Keratinocyte (primary cell): Measurements from ENCODE around the gene DLGAP1. TPM values are rescaled to one million over a fixed set of nuclear protein-coding genes. Genes with fewer than 3 reads are reported as not detected.

Experiments
- DNase-seq: peaks from one replicate; pipeline ENCODE4 v3.0.0-alpha.2; 2011; ENCODE audit warnings: low read depth, missing footprints, low spot score
- FAIRE-seq: peaks from 2 replicates; lab custom pipeline; 2011; peaks lifted over from hg19 to GRCh38; lab: Jason Lieb, UNC
- H2AFZ ChIP-seq: 2 replicates; pipeline ENCODE4 v1.6.0; 2012; ENCODE audit warnings: low read length, control low read depth, inconsistent platforms; ENCODE audit not compliant: control insufficient read depth
- H3K27ac ChIP-seq: 2 replicates; pipeline ENCODE4 v1.5.1; 2011; ENCODE audit warnings: low read length; ENCODE audit not compliant: control insufficient read depth, insufficient read depth
- H3K27me3 ChIP-seq: 3 replicates; pipeline ENCODE4 v1.6.0; 2011; ENCODE audit warnings: low read length; ENCODE audit not compliant: control insufficient read depth, insufficient read depth; ENCODE audit errors: extremely low read depth
- H3K36me3 ChIP-seq, 2 experiments: 2 replicates in 1 of 2; 3 replicates in 1 of 2; pipeline ENCODE4 v1.5.1; 2011; ENCODE audit warnings: low read length in 2 of 2, mild to moderate bottlenecking in 1 of 2; ENCODE audit not compliant: control insufficient read depth in 2 of 2, insufficient read depth in 2 of 2; ENCODE audit errors: extremely low read depth in 1 of 2
- H3K4me1 ChIP-seq: 3 replicates; pipeline ENCODE4 v1.5.1; 2011; ENCODE audit warnings: low read length; ENCODE audit not compliant: control insufficient read depth, insufficient read depth; ENCODE audit errors: extremely low read depth
- H3K4me2 ChIP-seq: 3 replicates; pipeline ENCODE4 v1.6.0; 2011; ENCODE audit warnings: low read depth, low read length; ENCODE audit not compliant: control insufficient read depth, insufficient read depth; ENCODE audit errors: extremely low read depth
- H3K4me3 ChIP-seq, 3 experiments: fragments of 200-600 bp in 1 of 3; sonication (generic) in 1 of 3; 2 replicates in 2 of 3; 3 replicates in 1 of 3; pipeline ENCODE4 v1.5.1; 2011 to 2016; ENCODE audit warnings: low read length in 3 of 3, mild to moderate bottlenecking in 3 of 3, control low read depth in 2 of 3, inconsistent platforms in 1 of 3, low read depth in 1 of 3, mixed read lengths in 1 of 3, mixed run types in 1 of 3, moderate library complexity in 1 of 3; ENCODE audit not compliant: control insufficient read depth in 2 of 3, insufficient read depth in 2 of 3; ENCODE audit errors: extremely low read depth in 1 of 3
- H3K79me2 ChIP-seq: 2 replicates; pipeline ENCODE4 v1.6.0; 2012; ENCODE audit warnings: low read length; ENCODE audit not compliant: control insufficient read depth, insufficient read depth
- H3K9ac ChIP-seq: 3 replicates; pipeline ENCODE4 v1.6.0; 2011; ENCODE audit warnings: low read length; ENCODE audit not compliant: control insufficient read depth, insufficient read depth; ENCODE audit errors: extremely low read depth
- H3K9me1 ChIP-seq: 3 replicates; pipeline ENCODE4 v1.6.0; 2011; ENCODE audit warnings: low read length; ENCODE audit not compliant: control insufficient read depth, insufficient read depth; ENCODE audit errors: extremely low read depth
- H3K9me3 ChIP-seq: 2 replicates; pipeline ENCODE4 v1.5.1; 2012; ENCODE audit warnings: low read depth, low read length; ENCODE audit not compliant: control insufficient read depth
- H4K20me1 ChIP-seq: 3 replicates; pipeline ENCODE4 v1.6.0; 2011; ENCODE audit warnings: low read length; ENCODE audit not compliant: control insufficient read depth, insufficient read depth; ENCODE audit errors: extremely low read depth
- EZH2 ChIP-seq: IDR thresholded peaks from one replicate; pipeline ENCODE4 v1.6.1; 2012; ENCODE audit warnings: inconsistent platforms, mild to moderate bottlenecking, low read length, moderate library complexity
- dilution Hi-C: fragments of 300-500 bp; cut with MboI; formaldehyde crosslinking; loops from one replicate; pipeline ENCODE4 v1.7.0; 2020; ENCODE audit warnings: low sequenced_read_pairs; ENCODE audit not compliant: extremely low pct_ligation_motif_present
- polyA plus RNA-seq, 5 experiments: library from polyadenylated mRNA; depleted of rRNA in 3 of 5; stranded (reverse) in 3 of 5; stranded (forward) in 1 of 5; unstranded in 1 of 5; fragments of >200 nt; gene quantifications; 1 replicate in 1 of 5; 2 replicates in 3 of 5; 3 replicates in 1 of 5; pipeline versions ENCODE4 v1.2.1 to v1.2.3, GENCODE V29; 2011 to 2012; ENCODE audit warnings: missing spikeins in 2 of 5, low read depth in 1 of 5, low replicate concordance in 1 of 5
- TF ChIP-seq, protein P1 (sequence below), 3 experiments: IDR thresholded peaks in 1 of 3; conservative IDR thresholded peaks in 1 of 3; optimal IDR thresholded peaks in 1 of 3; 2 replicates in 2 of 3; 3 replicates in 1 of 3; pipeline versions ENCODE3 to v1.5.1; 2011; ENCODE audit warnings: low read length in 3 of 3, mild to moderate bottlenecking in 3 of 3, moderate library complexity in 2 of 3, control low read depth in 1 of 3, inconsistent platforms in 1 of 3; ENCODE audit not compliant: insufficient read depth in 2 of 3; ENCODE audit errors: extremely low read depth in 1 of 3

Gene DLGAP1
- polyA plus RNA-seq, 1 donor (not counting 4 experiments of a cell fraction or from before 2014, with no cell fraction given) = not detected

GRCh38 chr18:3950668-3951404 lies 504.3 kb downstream of the DLGAP1 start:
- no peak overlapping the region for H2AFZ ChIP-seq
- H3K4me2 ChIP-seq = no peak overlapping the region
- FAIRE-seq (no peak), DNase-seq (no peak)
- dilution Hi-C loops = no loop called here
- H3K79me2 ChIP-seq = no peaks in the 10 kb centered on the region
- H3K9me3 ChIP-seq = no peaks in the 10 kb centered on the region
- H4K20me1 ChIP-seq = no peaks in the 10 kb centered on the region
- H3K27me3 ChIP-seq = no peaks in the 10 kb centered on the region
- no peak for TF ChIP-seq EZH2
- TF ChIP-seq, protein P1, sequence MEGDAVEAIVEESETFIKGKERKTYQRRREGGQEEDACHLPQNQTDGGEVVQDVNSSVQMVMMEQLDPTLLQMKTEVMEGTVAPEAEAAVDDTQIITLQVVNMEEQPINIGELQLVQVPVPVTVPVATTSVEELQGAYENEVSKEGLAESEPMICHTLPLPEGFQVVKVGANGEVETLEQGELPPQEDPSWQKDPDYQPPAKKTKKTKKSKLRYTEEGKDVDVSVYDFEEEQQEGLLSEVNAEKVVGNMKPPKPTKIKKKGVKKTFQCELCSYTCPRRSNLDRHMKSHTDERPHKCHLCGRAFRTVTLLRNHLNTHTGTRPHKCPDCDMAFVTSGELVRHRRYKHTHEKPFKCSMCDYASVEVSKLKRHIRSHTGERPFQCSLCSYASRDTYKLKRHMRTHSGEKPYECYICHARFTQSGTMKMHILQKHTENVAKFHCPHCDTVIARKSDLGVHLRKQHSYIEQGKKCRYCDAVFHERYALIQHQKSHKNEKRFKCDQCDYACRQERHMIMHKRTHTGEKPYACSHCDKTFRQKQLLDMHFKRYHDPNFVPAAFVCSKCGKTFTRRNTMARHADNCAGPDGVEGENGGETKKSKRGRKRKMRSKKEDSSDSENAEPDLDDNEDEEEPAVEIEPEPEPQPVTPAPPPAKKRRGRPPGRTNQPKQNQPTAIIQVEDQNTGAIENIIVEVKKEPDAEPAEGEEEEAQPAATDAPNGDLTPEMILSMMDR (optimal IDR thresholded peaks at IDR 0.05 in 1 of 3, IDR thresholded peaks at IDR 0.05 in 1 of 3, conservative IDR thresholded peaks at IDR 0.05 in 1 of 3; ENCODE audit: extremely low read depth in 1 of 3, insufficient read depth in 2 of 3, low read length in 3 of 3) = no peak
- H3K4me3 ChIP-seq = no peak overlapping the region
- no peak overlapping the region for H3K9ac ChIP-seq
- H3K4me1 ChIP-seq = peaks cover 9% of the 10 kb centered on the region
- no peaks in the 10 kb centered on the region for H3K9me1 ChIP-seq
- no peak overlapping the region for H3K27ac ChIP-seq
- no peaks in the 10 kb centered on the region for H3K36me3 ChIP-seq

DNA sequence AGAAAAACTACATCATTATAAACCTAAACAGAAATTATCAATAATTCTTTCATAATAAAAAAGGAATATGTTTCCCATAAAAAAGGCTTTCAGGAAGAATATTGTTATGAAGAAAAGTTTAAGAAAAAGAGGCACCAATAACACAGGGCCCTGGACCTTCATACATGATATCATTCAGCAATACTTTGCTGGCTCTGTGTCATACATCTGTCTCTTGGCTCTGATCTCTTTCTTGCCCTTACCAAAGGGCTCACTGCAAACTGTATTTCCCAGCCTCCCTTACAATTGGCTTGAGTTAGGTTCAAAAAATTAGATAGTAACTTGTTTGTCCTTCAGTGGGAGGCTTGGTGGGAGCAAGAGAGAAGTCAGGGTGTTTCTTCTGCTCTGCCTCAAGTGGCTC lies 506.1 kb downstream of the DLGAP1 start:
- no peaks in the 10 kb centered on the region for H3K79me2 ChIP-seq
- no peaks in the 10 kb centered on the region for H3K9me1 ChIP-seq
- H2AFZ ChIP-seq = no peak overlapping the region
- H3K4me3 ChIP-seq = no peak overlapping the region
- no peak overlapping the region for H3K4me2 ChIP-seq
- no peak for TF ChIP-seq EZH2
- TF ChIP-seq, protein P1 (optimal IDR thresholded peaks at IDR 0.05 in 1 of 3, IDR thresholded peaks at IDR 0.05 in 1 of 3, conservative IDR thresholded peaks at IDR 0.05 in 1 of 3; ENCODE audit: extremely low read depth in 1 of 3, insufficient read depth in 2 of 3, low read length in 3 of 3) = no peak
- no peak overlapping the region for H3K9ac ChIP-seq
- H3K4me1 ChIP-seq = peaks cover 9% of the 10 kb centered on the region
- FAIRE-seq (peak; percentile 39), DNase-seq (no peak)
- H3K9me3 ChIP-seq = no peaks in the 10 kb centered on the region
- H4K20me1 ChIP-seq = no peaks in the 10 kb centered on the region
- dilution Hi-C loops = no loop called here
- no peaks in the 10 kb centered on the region for H3K36me3 ChIP-seq
- no peaks in the 10 kb centered on the region for H3K27me3 ChIP-seq
- H3K27ac ChIP-seq = no peak overlapping the region
